ENCODE results near the gene SMURF2.

DNA sequence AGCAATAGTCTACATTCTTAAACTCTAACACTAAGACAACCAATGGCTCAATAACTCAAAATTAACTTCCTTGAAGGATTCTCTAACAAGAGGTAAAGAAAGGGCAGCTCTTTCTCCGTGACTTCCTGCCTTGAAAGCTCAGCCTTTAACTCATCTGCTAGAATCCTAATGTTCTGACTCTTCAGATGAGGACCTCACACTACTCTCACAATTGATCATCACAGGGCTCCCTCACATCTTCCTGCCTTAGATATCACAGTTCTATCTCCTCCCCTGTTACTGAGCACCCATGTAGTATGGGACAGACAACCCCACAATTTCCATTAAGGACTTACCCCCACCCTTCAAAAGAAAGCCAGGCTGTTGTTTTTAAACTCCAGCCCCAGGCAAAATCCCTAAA is 33.5 kb downstream of the SMURF2 start:
- TF ChIP-seq EHF (CRISPR knock-in tag; IDR thresholded peaks at IDR 0.05) (no peak), POLR2AphosphoS2 (conservative IDR thresholded peaks at IDR 0.05; ENCODE audit: low read length) (no peak), POLR2A (IDR thresholded peaks at IDR 0.05; ENCODE audit: low read length) (no peak), CEBPB (IDR thresholded peaks at IDR 0.05) (no peak)
- TF ChIP-seq, protein P1, sequence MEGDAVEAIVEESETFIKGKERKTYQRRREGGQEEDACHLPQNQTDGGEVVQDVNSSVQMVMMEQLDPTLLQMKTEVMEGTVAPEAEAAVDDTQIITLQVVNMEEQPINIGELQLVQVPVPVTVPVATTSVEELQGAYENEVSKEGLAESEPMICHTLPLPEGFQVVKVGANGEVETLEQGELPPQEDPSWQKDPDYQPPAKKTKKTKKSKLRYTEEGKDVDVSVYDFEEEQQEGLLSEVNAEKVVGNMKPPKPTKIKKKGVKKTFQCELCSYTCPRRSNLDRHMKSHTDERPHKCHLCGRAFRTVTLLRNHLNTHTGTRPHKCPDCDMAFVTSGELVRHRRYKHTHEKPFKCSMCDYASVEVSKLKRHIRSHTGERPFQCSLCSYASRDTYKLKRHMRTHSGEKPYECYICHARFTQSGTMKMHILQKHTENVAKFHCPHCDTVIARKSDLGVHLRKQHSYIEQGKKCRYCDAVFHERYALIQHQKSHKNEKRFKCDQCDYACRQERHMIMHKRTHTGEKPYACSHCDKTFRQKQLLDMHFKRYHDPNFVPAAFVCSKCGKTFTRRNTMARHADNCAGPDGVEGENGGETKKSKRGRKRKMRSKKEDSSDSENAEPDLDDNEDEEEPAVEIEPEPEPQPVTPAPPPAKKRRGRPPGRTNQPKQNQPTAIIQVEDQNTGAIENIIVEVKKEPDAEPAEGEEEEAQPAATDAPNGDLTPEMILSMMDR (IDR thresholded peaks at IDR 0.05), result no peak
- TF ChIP-seq, protein P2, sequence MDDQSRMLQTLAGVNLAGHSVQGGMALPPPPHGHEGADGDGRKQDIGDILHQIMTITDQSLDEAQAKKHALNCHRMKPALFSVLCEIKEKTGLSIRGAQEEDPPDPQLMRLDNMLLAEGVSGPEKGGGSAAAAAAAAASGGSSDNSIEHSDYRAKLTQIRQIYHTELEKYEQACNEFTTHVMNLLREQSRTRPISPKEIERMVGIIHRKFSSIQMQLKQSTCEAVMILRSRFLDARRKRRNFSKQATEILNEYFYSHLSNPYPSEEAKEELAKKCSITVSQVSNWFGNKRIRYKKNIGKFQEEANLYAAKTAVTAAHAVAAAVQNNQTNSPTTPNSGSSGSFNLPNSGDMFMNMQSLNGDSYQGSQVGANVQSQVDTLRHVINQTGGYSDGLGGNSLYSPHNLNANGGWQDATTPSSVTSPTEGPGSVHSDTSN (IDR thresholded peaks at IDR 0.05), result no peak
